ENCODE measurements around the gene ERI3.
A peak's percentile ranks its signal among the peaks of the same experiment; 100 is the strongest.
"Not testable (repeated sequence)": the region's sequence is repeated elsewhere in the genome, so short reads cannot be mapped to it uniquely, and the experiment has no call there.

Gene ERI3

GRCh38 chr1:44233593-44233992, 121.5 kb downstream of the ERI3 start:
- no peak for DNase-seq

GRCh38 chr1:44230796-44231195, 124.3 kb downstream of the ERI3 start:
- DNase-seq, result no peak

DNA sequence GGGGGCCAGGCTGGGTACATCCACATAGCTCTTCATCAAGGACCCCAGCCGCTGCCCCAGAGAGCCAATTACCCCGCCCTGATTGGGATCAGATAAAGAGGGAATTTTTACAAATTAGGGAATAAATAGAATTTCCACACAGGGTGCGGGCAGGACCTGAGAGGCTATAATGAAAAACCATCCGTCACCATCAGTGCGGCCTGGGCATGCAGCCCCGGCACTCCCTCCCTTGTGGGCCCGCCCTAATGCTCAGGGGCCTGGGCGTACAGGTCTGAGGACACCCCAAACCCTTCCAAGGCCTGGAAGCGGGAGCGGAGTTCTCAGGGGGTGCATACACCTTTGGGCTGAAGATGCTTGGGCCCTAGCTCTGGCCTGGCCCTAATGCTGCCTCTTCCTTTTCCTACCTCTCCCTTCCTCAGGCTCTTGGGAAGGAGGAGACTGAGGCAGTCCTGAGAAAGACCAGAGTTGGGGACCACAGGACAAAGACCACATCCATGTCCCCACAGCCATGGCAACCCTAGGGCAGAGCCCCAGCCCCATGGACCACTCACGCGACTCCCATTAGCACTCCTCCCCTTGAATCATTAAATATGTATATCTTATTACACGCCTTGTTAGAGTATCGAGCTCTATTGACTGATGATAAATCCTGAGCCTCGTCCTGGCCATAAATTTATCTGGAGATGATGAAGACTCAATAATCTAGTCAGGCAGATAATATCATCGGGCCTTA, 125.5 kb downstream of the ERI3 start:
- DNase-seq, result no peak

- DNase-seq, result no peak
Observed at GRCh38 chr1:44228218-44228617, 126.8 kb downstream of the ERI3 start.

DNA sequence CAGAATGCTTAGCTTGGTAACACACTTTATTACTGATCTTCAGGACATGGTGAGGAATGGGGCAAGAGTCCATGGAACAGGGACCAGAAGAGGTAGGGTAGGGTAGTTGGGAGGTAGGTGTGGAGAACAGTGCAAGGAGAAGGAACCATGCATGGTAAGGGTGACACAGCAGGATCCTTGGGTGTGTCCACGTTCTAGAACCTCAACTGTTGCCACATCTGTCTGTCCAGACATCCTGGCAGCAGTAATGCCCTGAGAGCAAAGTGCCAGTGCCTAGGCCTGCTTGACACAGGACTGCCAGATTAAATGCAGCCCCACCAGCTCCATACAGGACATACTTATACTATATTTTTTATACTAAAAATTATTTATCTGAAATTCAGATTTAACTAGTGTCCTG, 127.8 kb downstream of the ERI3 start:
- DNase-seq, result no peak

DNA sequence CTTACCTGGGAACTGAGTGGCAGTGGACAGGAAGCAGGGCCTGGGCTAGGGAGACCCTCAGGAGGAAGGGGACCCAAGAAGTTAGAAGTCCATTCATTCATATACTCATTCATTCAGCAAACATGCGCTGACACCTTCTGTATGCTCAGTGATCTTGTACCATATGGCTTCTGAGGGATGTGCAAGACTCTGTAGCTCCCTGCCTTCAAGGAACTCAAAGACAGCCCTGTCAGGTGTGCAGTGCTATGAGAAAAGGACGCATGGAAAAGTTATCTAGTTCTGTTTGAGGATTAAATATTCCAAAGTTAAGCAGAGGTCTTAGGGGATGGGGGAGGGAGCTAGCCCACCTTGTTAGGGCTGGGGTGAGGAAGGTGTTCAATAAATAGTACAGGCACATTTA, 129.3 kb downstream of the ERI3 start:
- no peak for DNase-seq

GRCh38 chr1:44223187-44223610, 131.9 kb downstream of the ERI3 start:
- no peak for DNase-seq

DNA sequence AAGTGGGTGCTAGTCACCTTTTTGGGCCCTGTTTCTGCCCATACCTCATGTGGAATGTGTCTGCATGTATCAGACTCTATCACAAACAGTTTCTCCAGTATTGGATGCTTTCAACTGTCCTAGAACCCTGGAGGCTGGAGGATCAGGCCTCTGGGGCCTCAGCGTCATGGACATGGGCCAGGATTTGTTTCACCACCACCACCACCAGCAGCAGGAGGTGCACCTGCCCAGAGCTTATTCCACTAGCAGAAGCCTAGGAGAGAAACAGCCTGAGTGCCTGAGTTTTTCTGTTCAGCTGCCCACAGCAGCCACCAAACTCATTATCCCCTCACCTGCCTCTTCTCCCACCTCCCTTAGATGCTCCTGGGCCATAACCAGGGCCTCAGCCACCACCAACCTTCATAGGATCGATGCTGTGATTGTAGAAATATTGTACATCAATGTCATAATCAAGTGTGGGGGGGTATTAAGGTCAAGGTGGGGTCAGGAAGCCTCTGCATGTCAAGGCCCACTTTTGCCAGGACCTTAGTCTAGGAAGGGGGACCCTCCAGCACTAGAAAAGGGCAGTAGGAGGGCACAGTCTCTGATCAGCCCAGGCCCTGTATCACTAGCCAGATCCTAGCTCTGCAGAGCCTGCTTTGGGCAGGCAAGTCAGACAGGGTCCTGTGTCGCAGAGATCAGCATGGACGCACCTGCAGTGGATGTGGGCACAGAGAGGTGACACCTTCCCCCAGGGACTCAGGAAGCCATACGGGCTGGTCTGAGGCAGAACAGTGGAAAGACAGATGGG, 132.5 kb downstream of the ERI3 start:
- no peak for DNase-seq

- no peak for DNase-seq
Observed at GRCh38 chr1:44221769-44222168, 133.3 kb downstream of the ERI3 start.

- DNase-seq, result no peak
Observed at GRCh38 chr1:44220755-44221154, 134.3 kb downstream of the ERI3 start.

DNA sequence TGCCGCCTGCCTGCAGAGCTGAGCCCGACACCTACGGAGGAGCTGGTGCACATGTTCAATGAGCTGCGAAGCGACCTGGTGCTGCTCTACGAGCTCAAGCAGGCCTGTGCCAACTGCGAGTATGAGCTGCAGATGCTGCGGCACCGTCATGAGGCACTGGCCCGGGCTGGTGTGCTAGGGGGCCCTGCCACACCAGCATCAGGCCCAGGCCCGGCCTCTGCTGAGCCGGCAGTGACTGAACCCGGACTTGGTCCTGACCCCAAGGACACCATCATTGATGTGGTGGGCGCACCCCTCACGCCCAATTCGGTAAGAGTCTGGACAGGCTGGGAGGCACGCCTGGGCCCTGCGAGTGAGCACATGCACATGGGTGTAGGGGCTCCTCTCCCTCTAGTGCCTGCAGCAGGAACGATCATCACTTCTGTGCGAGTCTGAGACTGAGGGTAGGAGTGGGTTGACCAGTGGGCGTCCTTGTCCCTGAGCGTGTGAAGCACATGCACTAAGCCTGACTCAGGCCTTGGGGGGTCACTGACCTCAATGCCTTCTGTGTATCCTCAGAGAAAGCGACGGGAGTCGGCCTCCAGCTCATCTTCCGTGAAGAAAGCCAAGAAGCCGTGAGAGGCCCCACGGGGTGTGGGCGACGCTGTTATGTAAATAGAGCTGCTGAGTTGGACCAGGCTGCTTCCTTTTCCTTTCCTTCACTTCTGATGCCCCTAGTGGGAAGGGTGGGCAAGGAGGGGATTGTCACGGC, 134.9 kb downstream of the ERI3 start:
- DNase-seq, result no peak

GRCh38 chr1:44219301-44219626, 135.8 kb downstream of the ERI3 start:
- DNase-seq, result no peak

- no peak for DNase-seq
Observed at GRCh38 chr1:44218503-44219300, 136.4 kb downstream of the ERI3 start.

GRCh38 chr1:44217809-44218410, 137.1 kb downstream of the ERI3 start:
- peak; percentile 69 for DNase-seq

GRCh38 chr1:44213222-44214112, 141.6 kb downstream of the ERI3 start, which contains the start of gene DMAP1:
Gene DMAP1 (plus strand): TSS chr1:44213471. CDS start chr1:44213754, 283 bp downstream.
- DNase-seq, result peak; percentile 89

DNA sequence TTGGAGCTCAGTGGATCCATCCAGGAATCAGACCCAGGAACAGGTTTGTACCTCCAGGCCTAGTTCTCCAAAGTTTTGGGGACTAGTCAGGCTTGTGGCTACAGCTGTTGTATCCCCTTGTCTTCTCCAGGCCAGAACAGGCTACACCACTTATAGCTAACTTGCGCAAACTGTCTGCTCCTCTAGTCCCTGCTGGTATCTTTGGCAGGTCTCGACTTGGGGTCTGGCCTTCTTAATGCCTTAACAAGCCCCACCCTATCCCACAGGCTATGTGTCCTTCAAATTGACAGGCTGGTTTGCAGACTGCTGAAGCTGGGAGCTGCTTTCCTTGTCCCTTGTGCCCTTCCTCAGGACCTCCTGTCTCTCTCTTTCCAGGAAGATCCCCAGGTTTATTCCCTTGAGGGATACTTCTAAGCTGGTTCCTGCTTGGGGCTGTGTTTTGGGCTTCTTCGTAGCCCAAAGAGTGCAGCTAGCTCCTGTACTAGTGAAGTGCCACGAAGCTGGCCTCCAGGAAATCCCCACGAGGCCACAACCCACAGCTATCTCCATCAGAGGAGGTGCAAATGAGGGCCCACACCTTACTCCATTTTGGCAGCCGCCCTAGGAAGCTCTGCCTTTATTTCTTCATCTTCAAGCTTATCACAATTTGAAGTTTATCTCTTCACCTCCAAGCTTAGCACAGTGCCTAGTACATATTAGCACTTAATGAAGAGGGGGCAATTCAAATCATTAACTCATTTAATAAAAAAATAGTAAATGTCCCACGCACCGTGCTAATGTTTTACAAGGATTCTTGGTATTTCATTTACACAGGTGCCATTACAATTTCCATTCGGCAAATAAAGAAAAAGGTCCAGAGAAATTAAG, 142.5 kb downstream of the ERI3 start:
- no peak for DNase-seq

- no peak for DNase-seq
Observed at GRCh38 chr1:44210595-44210994, 144.5 kb downstream of the ERI3 start.

- DNase-seq, result no peak
Observed at GRCh38 chr1:44208226-44208625, 146.8 kb downstream of the ERI3 start.

GRCh38 chr1:44206545-44206944, 148.5 kb downstream of the ERI3 start:
- DNase-seq, result not testable (repeated sequence)

DNA sequence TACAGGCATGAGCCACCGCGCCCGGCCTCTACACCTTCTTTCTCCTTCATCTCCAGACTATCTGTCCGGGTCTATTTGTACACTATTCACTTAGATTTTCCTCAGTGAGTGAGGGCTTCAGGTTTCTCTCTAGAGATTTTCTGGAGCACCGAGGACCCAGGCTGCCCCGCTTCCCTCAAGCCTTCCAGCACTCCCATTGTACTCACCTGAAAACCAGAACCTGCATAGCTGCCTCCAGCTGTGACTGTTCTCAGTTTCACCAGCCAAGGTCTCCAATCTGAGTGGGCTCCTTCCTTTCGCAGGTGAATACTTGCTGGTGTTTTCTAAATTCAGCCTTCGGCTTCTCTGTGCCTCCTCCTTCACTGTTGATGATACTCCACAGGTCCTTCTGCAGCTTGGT, 154.7 kb downstream of the ERI3 start:
- no peak for DNase-seq
